GM18517 (cell line): ENCODE data around the gene SPAG17.

Experiments
- ATAC-seq: cut with Tn5 transposase; IDR thresholded peaks from one replicate; pipeline ENCODE4 v1.9.1; 2021; ENCODE audit warnings: mild to moderate bottlenecking, moderate library complexity; ENCODE audit not compliant: unreplicated experiment

Gene SPAG17

DNA sequence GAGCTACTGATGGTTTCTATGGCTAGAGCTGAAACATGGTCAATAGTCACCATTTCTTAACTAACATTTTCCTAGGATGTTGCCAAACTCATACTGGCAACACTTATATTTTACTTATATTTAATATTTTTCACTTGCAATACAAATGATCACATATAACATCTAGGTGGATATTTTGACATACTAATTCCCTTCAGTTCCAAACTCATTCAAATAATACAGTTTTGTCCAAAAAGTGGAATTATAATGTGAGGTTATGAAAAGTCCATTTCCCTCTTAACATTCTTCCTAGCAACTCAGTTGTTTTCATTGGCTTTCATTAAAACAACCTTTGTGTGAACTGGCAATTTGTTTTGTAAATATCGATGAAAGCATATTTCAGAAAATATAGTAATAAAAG lies 16.0 kb downstream of the SPAG17 start:
- ATAC-seq, result no peak

DNA sequence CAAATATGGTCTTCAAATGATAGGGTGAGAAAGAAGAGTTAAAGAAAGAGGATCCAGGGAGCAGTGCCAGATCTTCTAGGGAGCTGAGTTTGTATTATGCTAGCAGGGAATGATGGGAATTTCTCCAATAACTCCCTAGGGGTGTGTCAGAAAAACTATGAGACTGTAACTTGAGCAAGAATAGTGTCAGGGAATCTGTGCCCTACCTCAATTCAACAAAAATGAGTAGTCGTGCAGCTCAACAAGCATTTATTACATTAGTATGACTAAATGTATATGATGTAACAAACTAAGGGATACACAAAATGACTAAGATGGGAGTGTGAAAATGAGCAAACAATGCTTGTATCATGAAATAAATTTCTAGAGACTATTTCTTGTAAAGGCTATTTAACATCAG lies 24.2 kb downstream of the SPAG17 start:
- no peak for ATAC-seq

DNA sequence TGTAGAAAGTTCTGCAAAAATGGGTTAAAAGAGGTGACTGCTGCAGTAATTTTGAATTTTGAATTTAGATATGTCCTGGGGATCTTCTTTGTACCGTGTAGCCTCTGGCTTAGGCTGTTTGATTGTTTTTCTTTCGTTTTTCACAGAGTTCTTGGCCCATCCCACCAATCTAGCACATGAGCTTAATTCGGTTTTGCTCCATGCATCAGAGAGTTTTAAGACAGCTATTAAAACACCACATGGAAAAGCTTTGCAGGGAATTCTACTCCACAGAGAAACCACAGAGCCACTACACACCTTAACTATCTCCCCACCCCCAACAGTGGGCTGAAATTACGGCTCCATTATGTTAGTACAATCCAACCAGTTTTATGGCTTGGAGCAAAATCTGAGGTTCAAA lies 25.5 kb downstream of the SPAG17 start:
- ATAC-seq, result no peak

- ATAC-seq, result no peak
These were observed 26.1 kb downstream of the SPAG17 start for GRCh38 chr1:118158924-118159323.

GRCh38 chr1:118157506-118157905 lies 27.5 kb downstream of the SPAG17 start:
- no peak for ATAC-seq

GRCh38 chr1:118155106-118155505 lies 29.9 kb downstream of the SPAG17 start:
- no peak for ATAC-seq

DNA sequence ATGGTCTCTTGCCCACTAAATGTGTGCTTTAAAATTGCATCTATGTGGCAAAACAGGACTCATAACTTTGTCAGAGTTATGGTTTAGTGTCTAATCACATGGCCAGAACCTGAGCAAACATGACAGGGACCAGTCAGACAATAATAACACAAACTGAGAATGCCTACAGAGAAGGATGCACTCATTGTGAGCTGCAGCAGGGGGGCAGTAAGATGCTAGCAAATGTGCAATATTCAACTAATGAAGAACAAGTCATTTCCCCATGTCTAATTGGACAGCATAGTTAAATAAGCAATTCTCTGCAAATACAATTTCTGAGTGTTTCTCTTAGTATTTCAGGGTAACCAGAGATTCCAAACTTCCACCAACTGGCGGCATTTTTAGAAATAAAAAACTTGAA lies 30.8 kb downstream of the SPAG17 start:
- ATAC-seq, result no peak

DNA sequence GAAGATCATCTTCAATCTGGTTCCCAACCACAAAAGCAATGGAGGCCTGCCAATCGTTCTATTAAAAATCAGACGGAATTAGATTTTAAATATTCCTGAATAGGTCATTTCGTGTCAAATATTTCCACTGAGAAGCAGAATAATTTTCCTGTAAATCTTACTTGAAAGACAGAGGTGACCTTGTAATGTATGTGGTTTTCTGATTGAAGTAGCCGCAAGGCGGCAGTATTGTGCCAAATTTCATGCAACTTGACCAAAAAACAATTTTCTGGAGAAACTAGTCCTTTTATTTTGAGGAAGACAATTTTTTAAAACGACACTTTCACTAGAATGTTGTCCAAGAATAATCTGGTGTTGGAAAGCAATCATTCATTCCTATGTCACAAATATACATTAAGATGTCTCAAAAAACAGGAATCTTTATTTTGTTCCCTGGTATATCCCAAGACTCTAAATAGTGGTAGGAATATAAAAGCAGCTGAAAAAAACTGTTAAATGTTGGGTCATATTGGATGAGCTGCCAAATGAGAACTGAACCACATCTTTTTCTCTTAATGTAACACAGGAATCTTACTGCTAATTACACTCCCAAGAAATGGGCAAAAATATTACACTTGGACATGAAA lies 33.6 kb downstream of the SPAG17 start:
- no peak for ATAC-seq

GRCh38 chr1:118149799-118150198 lies 35.2 kb downstream of the SPAG17 start:
- no peak for ATAC-seq

DNA sequence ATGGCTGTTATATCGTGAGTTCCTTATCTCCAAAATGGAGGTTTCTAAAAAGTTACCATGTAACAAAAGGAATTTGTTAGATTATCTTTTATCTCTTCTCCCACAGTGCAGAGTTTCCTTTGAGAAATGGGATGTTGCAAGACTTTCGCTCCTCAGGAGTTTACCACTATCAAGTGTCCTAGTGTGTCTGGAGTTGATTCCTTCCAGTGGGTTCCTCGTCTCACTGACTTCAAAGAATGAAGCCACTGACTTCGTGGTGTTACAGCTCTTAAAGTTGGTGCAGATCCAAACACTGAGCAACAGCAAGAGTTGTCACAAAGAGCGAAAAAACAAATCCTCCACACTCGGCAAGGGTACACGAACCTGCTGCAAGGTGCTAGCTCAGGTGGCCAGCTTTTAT lies 37.0 kb downstream of the SPAG17 start:
- ATAC-seq, result no peak

GRCh38 chr1:118147522-118147921 lies 37.5 kb downstream of the SPAG17 start:
- ATAC-seq, result no peak

- ATAC-seq, result no peak
These were observed 39.3 kb downstream of the SPAG17 start for GRCh38 chr1:118145721-118146120.

- no peak for ATAC-seq
These were observed 40.3 kb downstream of the SPAG17 start for GRCh38 chr1:118144684-118145083.

GRCh38 chr1:118143831-118144230 lies 41.2 kb downstream of the SPAG17 start:
- no peak for ATAC-seq

- no peak for ATAC-seq
These were observed 41.9 kb downstream of the SPAG17 start for GRCh38 chr1:118143121-118143520.

- no peak for ATAC-seq
These were observed 42.5 kb downstream of the SPAG17 start for GRCh38 chr1:118142546-118142945.

GRCh38 chr1:118137900-118138299 lies 47.1 kb downstream of the SPAG17 start:
- no peak for ATAC-seq

- ATAC-seq, result peak; percentile 100
These were observed 48.7 kb downstream of the SPAG17 start for GRCh38 chr1:118136187-118136941.

- ATAC-seq, result no peak
These were observed 53.0 kb downstream of the SPAG17 start for GRCh38 chr1:118132000-118132399.

- ATAC-seq, result no peak
These were observed 56.3 kb downstream of the SPAG17 start for GRCh38 chr1:118128761-118129160.

DNA sequence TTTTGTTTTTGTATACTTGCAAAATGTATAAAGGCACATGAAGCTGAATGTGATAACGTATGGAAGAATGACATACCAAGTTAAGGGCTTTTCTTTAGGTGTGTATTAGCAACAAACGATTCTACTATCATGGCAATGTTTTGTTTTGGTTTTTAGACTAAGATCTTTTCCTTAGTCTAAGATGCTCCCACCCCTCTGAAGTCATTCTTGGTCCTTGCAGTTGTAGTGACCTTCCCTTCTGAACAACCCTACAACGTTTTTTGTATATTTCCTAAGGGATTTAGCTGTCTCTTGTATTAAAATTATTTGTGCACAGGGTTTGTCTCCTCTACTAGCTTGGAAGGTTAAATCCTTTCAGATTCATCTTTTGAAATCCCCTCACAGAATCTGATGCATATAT lies 61.0 kb downstream of the SPAG17 start:
- no peak for ATAC-seq

DNA sequence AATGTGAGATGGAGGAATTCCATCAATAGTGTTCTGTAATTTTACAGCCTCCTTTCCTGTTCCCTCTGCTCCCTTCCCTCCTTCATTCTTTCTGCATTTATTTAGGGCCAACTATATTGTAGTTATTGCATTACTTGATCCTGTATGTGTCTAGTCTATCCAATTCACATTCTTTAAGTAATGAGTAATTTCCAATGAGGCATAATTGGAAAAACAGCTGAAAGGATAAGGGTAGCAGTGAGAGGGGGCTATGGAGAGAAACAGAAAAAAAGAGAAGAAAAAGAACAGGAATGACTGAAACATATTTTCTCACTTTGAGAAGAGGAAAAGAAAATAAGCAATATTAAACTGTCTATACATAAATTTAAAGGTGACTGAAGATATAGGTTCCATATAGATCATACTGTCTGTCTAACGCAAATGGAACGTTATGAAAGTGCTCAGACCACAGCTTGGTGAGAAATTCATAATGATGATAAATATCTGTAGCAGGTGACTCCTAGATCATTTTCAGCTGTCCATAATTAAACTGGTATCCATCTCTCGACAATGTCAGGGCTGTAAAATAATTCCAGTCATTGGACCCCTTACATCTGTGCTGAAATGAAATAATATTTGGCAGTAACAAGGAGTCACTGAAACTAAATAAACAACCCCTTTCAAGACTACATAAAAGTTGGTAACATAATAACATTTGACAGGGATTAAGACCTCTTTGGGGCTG lies 61.8 kb downstream of the SPAG17 start:
- ATAC-seq, result no peak
